ENCODE measurements around the gene SON.

DNA sequence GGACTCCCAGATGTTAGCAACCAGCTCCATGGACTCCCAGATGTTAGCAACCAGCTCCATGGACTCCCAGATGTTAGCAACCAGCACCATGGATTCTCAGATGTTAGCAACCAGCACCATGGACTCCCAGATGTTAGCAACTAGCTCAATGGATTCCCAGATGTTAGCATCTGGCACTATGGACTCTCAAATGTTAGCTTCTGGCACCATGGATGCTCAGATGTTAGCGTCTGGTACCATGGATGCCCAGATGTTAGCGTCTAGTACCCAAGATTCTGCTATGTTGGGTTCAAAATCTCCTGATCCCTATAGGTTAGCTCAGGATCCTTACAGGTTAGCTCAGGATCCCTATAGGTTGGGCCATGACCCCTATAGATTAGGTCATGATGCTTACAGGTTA is 8.8 kb downstream of the SON start:
- no peak for TF ChIP-seq ZNF629 (tag by site-specific recombination; IDR thresholded peaks at IDR 0.05)
- no peak for TF ChIP-seq YY1 (tag by site-specific recombination; IDR thresholded peaks at IDR 0.05)
- TF ChIP-seq, protein P1, sequence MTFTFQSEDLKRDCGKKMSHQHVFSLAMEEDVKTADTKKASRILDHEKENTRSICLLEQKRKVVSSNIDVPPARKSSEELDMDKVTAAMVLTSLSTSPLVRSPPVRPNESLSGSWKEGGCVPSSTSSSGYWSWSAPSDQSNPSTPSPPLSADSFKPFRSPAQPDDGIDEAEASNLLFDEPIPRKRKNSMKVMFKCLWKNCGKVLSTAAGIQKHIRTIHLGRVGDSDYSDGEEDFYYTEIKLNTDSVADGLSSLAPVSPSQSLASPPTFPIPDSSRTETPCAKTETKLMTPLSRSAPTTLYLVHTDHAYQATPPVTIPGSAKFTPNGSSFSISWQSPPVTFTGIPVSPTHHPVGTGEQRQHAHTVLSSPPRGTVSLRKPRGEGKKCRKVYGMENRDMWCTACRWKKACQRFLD (tag by site-specific recombination; IDR thresholded peaks at IDR 0.05), result no peak
- no peak for TF ChIP-seq ZFP37 (tag by site-specific recombination; IDR thresholded peaks at IDR 0.05)

All from HEK293 (cell line).